Testis (tissue), 2 donors: ENCODE data around the gene TGFBR2.

Experiments used
- CTCF ChIP-seq, 3 experiments: fragments of 450-650 bp in 2 of 3; fragments of 200-600 bp in 1 of 3; sonication (generic) in 1 of 3; IDR thresholded peaks; one replicate each; pipeline ENCODE4 v1.5.1; 2016 to 2019; ENCODE audit warnings: antibody characterized with exemption in 3 of 3, mild to moderate bottlenecking in 2 of 3, moderate library complexity in 1 of 3
- POLR2A ChIP-seq: fragments of 450-650 bp; IDR thresholded peaks from one replicate; pipeline ENCODE4 v1.6.1; 2017; ENCODE audit warnings: antibody characterized with exemption, mild to moderate bottlenecking, moderate library complexity

GRCh38 chr3:30673425-30674341 is 67.3 kb downstream of the TGFBR2 start:
- no peak for TF ChIP-seq CTCF (IDR thresholded peaks at IDR 0.05)
- TF ChIP-seq POLR2A = no peak
